ENCODE measurements around the gene STK10.

GRCh38 chr5:172113036-172113435 is 75.0 kb downstream of the STK10 start:
- TF ChIP-seq CTCF (IDR thresholded peaks at IDR 0.05; ENCODE audit: insufficient read depth, low read length) (no peak), POLR2AphosphoS5 (IDR thresholded peaks at IDR 0.05; ENCODE audit: low read depth) (peak; percentile 44), REST (IDR thresholded peaks at IDR 0.05; ENCODE audit: insufficient replicate concordance, low read depth) (no peak), GABPA (IDR thresholded peaks at IDR 0.05; ENCODE audit: low read depth) (peak; percentile 35; the same call in 1 of the 2 replicates)
